GM12892 (cell line): ENCODE measurements around the gene EMX1.

Source experiments
- POLR2A ChIP-seq: IDR thresholded peaks from 2 replicates; pipeline ENCODE4 v1.6.1; 2011; ENCODE audit warnings: low read depth, low read length, control low read depth
- POLR2AphosphoS5 ChIP-seq: IDR thresholded peaks from 2 replicates; pipeline ENCODE4 v1.6.1; 2011; ENCODE audit warnings: low read depth, low read length, control low read depth
- TAF1 ChIP-seq: IDR thresholded peaks from 2 replicates; pipeline ENCODE4 v1.6.1; 2011; ENCODE audit warnings: low read depth, mild to moderate bottlenecking, control low read depth, low read length, borderline replicate concordance

DNA sequence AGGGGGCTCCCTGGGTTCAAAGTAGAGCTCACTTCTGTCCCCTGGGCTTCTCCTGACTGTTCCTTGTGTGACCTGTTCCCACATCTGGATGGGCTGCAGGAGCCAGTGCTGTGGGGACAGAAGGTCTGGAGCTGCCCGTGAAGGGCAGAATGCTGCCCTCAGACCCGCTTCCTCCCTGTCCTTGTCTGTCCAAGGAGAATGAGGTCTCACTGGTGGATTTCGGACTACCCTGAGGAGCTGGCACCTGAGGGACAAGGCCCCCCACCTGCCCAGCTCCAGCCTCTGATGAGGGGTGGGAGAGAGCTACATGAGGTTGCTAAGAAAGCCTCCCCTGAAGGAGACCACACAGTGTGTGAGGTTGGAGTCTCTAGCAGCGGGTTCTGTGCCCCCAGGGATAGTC, 15.5 kb downstream of the EMX1 start:
- TF ChIP-seq POLR2AphosphoS5 = no peak
- no peak for TF ChIP-seq POLR2A
- no peak for TF ChIP-seq TAF1
